ENCODE measurements around the gene GNB3.
A peak's percentile ranks its signal among the peaks of the same experiment; 100 is the strongest.

GNB3 gene

GRCh38 chr12:6840761-6841515 lies at the start of gene GNB3:
Gene GNB3 (plus strand): TSS chr12:6840925. CDS start chr12:6841288, 363 bp downstream.
- no peak for DNase-seq

GRCh38 chr12:6791931-6792520 lies 48.7 kb upstream of the GNB3 start:
- no peak for DNase-seq

- no peak for DNase-seq
Observed at GRCh38 chr12:6792522-6793201, 48.1 kb upstream of the GNB3 start.

GRCh38 chr12:6795088-6795487 lies 45.6 kb upstream of the GNB3 start:
- no peak for DNase-seq

DNA sequence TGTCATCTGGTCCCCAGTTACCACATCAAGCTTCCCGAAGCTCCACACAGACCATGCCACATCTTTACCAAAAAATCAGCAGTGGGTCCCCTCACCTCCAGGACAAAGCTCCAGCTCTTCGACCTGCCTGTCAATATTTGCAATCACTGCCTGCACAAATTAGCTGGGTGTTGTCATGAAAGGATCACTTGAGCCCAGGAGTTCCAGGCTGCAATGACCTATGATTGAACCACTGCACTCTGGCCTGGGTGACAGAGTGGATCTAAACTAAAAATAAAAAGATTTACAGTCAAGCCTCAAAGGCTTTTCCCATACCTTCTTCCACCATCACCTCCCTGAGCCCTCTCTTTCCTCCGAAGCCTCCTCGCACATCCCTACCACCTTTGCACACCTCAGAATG lies 44.1 kb upstream of the GNB3 start:
- no peak for DNase-seq

GRCh38 chr12:6799147-6799546 lies 41.6 kb upstream of the GNB3 start:
- no peak for DNase-seq

GRCh38 chr12:6807170-6807569 lies 33.6 kb upstream of the GNB3 start:
- DNase-seq: no peak

- no peak for DNase-seq
Observed at GRCh38 chr12:6809056-6809455, 31.7 kb upstream of the GNB3 start.

- no peak for DNase-seq
Observed at GRCh38 chr12:6810758-6811157, 30.0 kb upstream of the GNB3 start.

DNA sequence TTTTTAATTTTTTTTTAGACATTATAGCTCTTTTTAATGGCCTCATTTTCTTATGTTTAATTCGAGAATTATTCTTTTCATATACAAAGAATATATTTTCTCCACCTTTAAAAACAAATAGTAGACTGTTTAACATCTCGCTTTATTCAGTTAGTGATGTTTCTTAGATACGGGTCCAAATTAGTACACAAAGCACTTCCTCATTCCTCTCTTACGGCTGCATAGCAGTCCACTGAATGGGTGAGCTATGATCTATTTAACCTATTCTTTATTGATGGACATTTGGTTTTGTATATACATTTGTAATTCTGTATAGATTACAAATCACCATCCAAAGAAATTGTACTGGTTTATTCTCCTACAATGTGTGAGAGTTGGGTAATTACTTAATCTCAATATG lies 27.4 kb upstream of the GNB3 start:
- no peak for DNase-seq

- DNase-seq: no peak
Observed at GRCh38 chr12:6816598-6816997, 24.1 kb upstream of the GNB3 start.

GRCh38 chr12:6817098-6817497 lies 23.6 kb upstream of the GNB3 start:
- no peak for DNase-seq

DNA sequence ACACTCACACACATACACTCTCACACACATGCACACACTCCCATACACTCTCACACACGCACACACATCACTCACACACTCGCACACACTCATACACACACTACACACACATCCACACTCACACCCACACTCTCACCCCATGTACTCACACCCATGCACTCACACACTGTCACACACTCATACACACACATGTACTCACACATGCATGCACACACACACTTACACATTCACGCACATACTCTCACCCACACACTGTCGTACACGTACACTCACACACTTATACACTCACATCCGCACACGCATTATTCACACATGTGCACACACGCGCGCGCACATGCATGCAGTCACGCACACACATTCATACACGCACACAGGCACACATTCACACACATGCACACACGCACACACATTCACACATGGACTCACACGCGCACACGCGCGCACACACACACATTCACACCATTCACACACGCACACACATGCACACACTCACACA lies 23.0 kb upstream of the GNB3 start:
- no peak for DNase-seq

DNA sequence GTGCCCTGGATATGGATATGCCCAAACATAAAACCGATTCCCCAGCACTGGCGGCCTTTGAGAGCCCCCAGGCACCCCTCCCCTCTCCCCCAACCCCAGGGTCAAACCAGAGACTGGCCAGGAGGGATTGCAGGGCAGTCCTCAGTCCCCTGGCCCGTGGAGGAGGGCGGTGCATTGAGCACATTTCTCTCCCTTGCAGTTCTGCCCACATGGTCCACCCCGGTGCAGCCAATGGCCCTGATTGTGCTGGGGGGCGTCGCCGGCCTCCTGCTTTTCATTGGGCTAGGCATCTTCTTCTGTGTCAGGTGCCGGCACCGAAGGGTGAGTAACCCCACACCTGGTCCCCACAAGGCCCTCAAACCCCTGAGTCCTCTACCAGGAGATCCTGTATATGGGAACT lies 22.5 kb upstream of the GNB3 start:
- DNase-seq: no peak

DNA sequence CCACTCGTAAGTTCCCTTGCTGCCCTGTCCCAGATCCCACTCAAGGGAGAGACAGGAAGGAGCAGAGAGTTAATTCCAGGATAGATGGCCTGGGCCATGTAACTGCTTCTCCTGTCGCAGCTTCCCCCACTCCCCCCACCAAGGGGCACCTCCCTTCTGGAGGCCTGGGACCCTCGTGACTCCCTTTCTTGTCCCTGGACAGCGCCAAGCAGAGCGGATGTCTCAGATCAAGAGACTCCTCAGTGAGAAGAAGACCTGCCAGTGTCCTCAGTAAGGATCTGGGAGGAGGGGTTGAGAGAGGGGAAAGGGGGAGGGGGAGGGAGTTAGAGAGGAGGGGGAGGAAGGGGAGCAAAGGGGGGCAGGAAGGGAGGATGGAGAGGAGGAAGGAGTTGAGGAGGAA lies 22.1 kb upstream of the GNB3 start:
- no peak for DNase-seq

- DNase-seq: no peak
Observed at GRCh38 chr12:6819106-6820030, 21.4 kb upstream of the GNB3 start.

DNA sequence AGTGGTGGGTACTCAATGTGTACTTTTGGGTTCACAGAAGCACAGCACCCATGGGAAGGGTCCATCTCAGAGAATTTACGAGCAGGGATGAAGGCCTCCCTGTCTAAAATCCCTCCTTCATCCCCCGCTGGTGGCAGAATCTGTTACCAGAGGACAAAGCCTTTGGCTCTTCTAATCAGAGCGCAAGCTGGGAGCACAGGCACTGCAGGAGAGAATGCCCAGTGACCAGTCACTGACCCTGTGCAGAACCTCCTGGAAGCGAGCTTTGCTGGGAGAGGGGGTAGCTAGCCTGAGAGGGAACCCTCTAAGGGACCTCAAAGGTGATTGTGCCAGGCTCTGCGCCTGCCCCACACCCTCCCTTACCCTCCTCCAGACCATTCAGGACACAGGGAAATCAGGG lies 20.6 kb upstream of the GNB3 start:
- no peak for DNase-seq

- peak; percentile 87 for DNase-seq
Observed at GRCh38 chr12:6821591-6822425, 18.9 kb upstream of the GNB3 start, which contains the start of gene GPR162. Gene GPR162 (plus strand): TSS chr12:6821821. CDS start chr12:6823899, 2,078 bp downstream.

DNA sequence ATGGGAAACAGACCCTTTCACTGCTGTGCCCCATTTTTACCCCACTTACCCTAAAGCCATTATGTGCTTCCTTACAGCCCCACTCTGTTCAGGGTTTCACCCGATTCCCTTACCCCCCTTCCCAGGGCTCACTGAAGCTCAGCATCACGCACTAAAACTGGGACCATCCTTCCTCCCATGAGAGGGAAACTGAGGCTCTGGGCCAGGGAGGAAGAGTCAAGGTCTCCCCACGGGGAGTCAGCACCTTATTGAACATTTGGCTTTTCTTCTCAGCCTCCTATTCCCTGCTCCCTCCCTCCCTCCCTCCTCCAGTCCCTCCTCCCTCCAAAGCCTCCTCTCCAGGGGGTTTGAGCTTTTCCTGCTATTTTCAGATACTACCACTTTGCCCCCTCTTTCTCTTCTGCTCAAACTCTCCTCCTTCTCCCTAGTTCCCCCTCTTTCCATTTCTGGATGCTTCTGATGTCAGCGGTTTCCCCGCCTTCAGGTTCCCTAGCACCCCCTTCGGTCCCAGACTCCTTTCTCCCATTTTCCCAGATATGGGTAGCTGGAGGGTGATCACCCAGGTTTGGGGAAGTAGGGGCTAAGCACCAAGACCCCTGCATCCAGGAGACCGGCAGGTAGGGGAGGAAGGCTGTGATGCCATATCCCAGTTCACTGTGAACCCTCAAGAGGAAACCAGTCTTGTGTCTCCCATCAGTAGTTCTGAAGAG lies 18.1 kb upstream of the GNB3 start:
- no peak for DNase-seq

DNA sequence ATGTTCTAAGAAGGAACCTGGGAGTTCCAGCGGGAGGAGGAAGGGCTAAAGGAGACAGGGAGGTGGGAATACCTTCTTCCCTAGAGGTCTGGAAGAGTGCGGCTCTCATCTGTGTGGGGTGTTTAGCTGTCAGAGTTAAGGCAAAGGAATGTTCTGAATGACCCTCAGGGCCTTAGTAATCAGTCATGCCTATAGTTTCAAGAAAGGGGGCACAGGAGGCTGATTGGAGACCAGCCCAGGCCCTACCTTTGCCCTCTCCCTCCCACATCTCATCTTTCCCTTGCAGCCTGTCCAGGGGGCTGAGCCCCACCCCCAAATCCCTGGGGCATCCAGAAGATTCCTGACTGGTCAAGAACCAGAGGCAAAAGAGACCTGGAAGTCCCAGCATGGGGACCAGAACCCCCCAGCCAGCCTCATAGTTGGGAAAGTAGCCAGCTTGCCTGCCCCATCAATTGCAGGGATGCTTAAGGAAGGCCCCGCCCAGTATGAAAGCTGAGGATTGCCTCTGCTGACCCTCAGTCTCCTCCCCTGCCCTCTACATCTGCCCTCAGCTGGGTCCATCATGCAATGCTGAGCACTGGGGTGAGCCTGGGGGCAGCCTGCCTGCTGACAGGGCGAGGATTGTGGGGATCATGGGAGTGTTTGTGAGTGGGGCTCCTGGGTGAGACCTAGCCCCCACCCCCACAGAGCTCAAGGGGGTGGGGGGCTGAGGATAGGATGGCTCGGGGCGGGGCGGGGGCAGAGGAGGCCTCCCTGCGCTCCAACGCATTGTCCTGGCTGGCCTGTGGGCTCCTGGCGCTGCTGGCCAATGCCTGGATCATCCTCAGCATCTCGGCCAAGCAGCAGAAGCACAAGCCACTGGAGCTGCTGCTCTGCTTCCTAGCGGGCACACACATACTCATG lies 17.3 kb upstream of the GNB3 start:
- DNase-seq: no peak

All from NCI-H146 (cell line).